Prostate gland (tissue), 2 donors: ENCODE results near the gene RGS4. TPM values are rescaled to one million over a fixed set of nuclear protein-coding genes. Genes with fewer than 3 reads are reported as not detected.

Experiments
- DNase-seq: peaks from one replicate; pipeline ENCODE4 v3.0.0-alpha.2; 2019; ENCODE audit warnings: low spot score
- H3K27ac ChIP-seq, 2 donors: fragments of 200-600 bp; sonication (generic); 2 replicates each; pipeline ENCODE4 v1.5.1; 2017 to 2019
- H3K27me3 ChIP-seq: fragments of 200-600 bp; sonication (generic); replicated peaks from 2 replicates; pipeline ENCODE4 v1.5.1; 2019; ENCODE audit not compliant: insufficient read depth
- H3K36me3 ChIP-seq, 2 donors: fragments of 200-600 bp; sonication (generic); 1 replicate in 1 of 2; 2 replicates in 1 of 2; pipeline versions ENCODE4 v1.5.1 to v1.8.1; 2017 to 2019
- H3K4me1 ChIP-seq: fragments of 200-600 bp; sonication (generic); replicated peaks from 2 replicates; pipeline ENCODE4 v1.5.1; 2019
- H3K4me3 ChIP-seq, 2 donors: fragments of 200-600 bp; sonication (generic); 2 replicates each; pipeline ENCODE4 v1.5.1; 2017 to 2019
- H3K9me3 ChIP-seq: fragments of 200-600 bp; sonication (generic); 2 replicates; pipeline ENCODE4 v1.5.1; 2017
- POLR2A ChIP-seq: fragments of 450-650 bp; IDR thresholded peaks from one replicate; pipeline ENCODE4 v1.6.1; 2016; ENCODE audit warnings: antibody characterized with exemption, mild to moderate bottlenecking
- POLR2AphosphoS5 ChIP-seq: sonication (generic); formaldehyde crosslinking; IDR thresholded peaks from one replicate; pipeline ENCODE4 v1.6.1; 2017; ENCODE audit warnings: antibody characterized with exemption
- WGBS: methylation state at CpG from one replicate; pipeline ENCODE4 v1.1.5; 2018; 5-methylcytosine and 5-hydroxymethylcytosine counted together
- intact Hi-C: fragments of 100-400 bp; cut with DNase I; formaldehyde crosslinking; loops from one replicate; pipeline ENCODE4 v1.14.2; 2022
- total RNA-seq, 2 donors: library from RNA; depleted of rRNA; stranded (reverse); fragments of >200 nt; gene quantifications; one replicate each; pipeline ENCODE4 v1.1.0, GENCODE V29; 2016
- TF ChIP-seq, protein P1 (sequence below), 4 experiments: fragments of 200-600 bp in 2 of 4; fragments of 450-650 bp in 2 of 4; sonication (generic) in 2 of 4; IDR thresholded peaks; 1 replicate in 3 of 4; 2 replicates in 1 of 4; pipeline ENCODE4 v1.5.1; 2016 to 2019; ENCODE audit warnings: antibody characterized with exemption in 4 of 4, mild to moderate bottlenecking in 2 of 4, moderate library complexity in 2 of 4

The RGS4 gene
- total RNA-seq, 2 donors from 2014 or later, result 3.0 to 11.1 TPM

DNA sequence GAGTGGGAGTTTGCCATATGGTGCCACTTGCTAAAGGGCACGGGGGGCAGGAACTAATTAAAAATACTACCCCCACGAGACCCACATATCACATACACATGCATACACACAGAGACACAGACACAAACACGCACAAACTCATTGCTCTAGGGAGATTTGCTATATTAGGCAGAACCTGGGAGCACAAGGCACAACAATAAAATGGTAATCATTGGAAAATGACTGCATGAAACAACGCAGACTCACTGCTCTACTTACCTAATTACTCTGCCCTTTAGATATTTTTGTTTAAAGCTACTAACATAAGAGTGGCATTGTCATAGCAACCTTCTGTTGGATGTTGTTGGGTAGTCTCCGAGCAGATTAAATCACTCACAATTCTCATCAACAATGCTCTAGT lies 20.3 kb upstream of the RGS4 start:
- no peaks in the 10 kb centered on the region for H3K4me1 ChIP-seq
- H3K36me3 ChIP-seq, result no peaks in the 10 kb centered on the region
- intact Hi-C loops, result no loop called here
- 71% methylated on average over 5 of the region's 5 CpGs for WGBS
- H3K4me3 ChIP-seq, result no peak overlapping the region
- TF ChIP-seq POLR2A, result no peak
- TF ChIP-seq, protein P1, sequence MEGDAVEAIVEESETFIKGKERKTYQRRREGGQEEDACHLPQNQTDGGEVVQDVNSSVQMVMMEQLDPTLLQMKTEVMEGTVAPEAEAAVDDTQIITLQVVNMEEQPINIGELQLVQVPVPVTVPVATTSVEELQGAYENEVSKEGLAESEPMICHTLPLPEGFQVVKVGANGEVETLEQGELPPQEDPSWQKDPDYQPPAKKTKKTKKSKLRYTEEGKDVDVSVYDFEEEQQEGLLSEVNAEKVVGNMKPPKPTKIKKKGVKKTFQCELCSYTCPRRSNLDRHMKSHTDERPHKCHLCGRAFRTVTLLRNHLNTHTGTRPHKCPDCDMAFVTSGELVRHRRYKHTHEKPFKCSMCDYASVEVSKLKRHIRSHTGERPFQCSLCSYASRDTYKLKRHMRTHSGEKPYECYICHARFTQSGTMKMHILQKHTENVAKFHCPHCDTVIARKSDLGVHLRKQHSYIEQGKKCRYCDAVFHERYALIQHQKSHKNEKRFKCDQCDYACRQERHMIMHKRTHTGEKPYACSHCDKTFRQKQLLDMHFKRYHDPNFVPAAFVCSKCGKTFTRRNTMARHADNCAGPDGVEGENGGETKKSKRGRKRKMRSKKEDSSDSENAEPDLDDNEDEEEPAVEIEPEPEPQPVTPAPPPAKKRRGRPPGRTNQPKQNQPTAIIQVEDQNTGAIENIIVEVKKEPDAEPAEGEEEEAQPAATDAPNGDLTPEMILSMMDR (IDR thresholded peaks at IDR 0.05), result no peak
- TF ChIP-seq POLR2AphosphoS5, result no peak
- H3K27ac ChIP-seq, result no peak overlapping the region
- no peaks in the 10 kb centered on the region for H3K27me3 ChIP-seq
- no peaks in the 10 kb centered on the region for H3K9me3 ChIP-seq
- no peak for DNase-seq

DNA sequence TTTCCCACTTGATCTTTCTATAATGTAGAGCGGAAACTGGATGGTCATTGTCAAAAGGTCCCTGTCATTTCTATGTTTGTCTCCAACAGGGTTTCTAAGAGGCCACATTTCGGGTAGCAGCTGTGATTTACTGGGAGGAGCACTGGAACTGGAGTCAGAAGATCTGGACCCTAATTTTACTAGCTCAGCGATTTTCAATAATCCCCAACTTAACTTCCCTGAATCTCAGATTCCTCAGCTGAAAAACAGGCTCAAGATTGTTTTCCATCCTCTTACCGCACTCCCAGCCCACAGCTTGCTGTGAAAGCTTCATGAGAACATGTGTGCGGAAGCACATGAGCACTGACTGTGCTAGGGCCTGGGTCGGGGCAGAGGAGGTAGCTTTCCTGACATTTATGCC lies 19.9 kb upstream of the RGS4 start:
- TF ChIP-seq POLR2A, result no peak
- TF ChIP-seq, protein P1 (IDR thresholded peaks at IDR 0.05), result no peak
- no peak for TF ChIP-seq POLR2AphosphoS5
- Histone ChIP-seq H3K4me3 (no peak overlapping the region), H3K9me3 (no peaks in the 10 kb centered on the region), H3K27me3 (no peaks in the 10 kb centered on the region), H3K36me3 (no peaks in the 10 kb centered on the region), H3K27ac (no peak overlapping the region), H3K4me1 (no peaks in the 10 kb centered on the region)
- 96% methylated on average over 6 of the region's 6 CpGs for WGBS
- DNase-seq, result no peak
- intact Hi-C loops, result no loop called here

DNA sequence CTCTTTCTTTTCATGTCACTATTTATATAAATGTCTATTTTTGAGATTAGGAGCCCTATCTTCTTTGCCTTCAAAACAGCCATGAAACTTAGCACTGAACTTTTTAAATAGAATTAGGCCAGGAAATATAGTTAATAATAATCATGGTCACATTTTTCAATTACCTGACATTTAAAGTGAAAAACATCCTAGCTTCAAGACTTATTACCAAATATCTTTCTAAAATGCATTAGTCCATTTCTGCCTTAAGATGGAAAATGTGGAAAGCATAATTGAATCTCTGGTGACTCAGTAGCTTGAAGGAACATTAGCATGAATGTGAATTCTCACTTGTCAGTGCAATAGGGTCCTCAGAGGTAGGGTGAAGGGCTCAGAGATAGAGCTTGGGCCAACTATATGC lies 18.7 kb upstream of the RGS4 start:
- H3K4me3 ChIP-seq, result no peak overlapping the region
- no peaks in the 10 kb centered on the region for H3K27me3 ChIP-seq
- TF ChIP-seq POLR2A (no peak), POLR2AphosphoS5 (no peak)
- TF ChIP-seq, protein P1 (IDR thresholded peaks at IDR 0.05), result no peak
- intact Hi-C loops, result no loop called here
- H3K4me1 ChIP-seq, result no peaks in the 10 kb centered on the region
- DNase-seq, result no peak
- H3K9me3 ChIP-seq, result no peaks in the 10 kb centered on the region
- no peak overlapping the region for H3K27ac ChIP-seq
- no peaks in the 10 kb centered on the region for H3K36me3 ChIP-seq

DNA sequence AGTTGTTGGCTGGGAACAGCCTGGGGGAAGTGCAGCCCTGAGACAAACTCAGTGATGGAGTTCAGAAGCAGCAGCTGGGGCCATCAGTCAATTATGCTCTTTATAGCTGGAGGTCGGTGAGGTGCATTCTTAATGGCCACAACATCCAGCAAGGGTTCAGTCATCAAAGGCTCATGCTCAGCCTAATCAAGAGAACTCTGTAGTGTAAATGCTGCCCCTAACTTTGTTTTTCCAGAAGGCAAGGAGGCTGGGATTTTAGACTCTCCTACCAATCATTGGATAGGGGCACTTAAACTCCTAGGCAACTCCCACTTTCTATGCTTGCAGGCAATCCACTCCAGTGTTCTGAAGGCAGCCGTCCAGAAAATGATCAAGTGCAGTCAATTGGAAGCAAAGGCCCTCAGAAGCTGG lies 15.0 kb upstream of the RGS4 start:
- H3K27ac ChIP-seq, result no peak overlapping the region
- WGBS, result 57% methylated on average over 2 of the region's 2 CpGs
- DNase-seq, result no peak

DNA sequence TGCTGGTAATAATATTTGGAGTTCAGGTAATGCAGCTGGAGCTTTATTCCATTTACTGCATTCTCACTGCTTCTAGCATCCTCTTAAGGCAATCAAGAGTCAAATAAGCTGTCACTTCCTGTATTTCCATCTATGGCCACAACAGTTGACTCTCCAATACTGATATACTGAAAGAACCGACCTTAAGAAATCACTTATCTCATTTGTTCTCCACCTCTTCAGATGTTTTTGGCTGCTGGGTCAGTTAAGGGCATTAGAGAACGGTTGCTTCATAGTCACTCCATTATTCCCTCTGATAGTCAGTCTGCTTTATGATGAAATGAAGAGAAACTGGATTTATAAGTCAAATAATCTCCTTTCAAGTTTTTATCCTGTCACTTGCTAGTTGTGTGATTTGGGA lies 14.2 kb upstream of the RGS4 start:
- H3K27me3 ChIP-seq, result no peaks in the 10 kb centered on the region
- intact Hi-C loops, result no loop called here
- H3K27ac ChIP-seq, result no peak overlapping the region
- no peaks in the 10 kb centered on the region for H3K36me3 ChIP-seq
- H3K4me3 ChIP-seq, result no peak overlapping the region
- no peak for DNase-seq
- TF ChIP-seq, protein P1 (IDR thresholded peaks at IDR 0.05), result no peak
- no peak for TF ChIP-seq POLR2A
- TF ChIP-seq POLR2AphosphoS5, result no peak
- H3K4me1 ChIP-seq, result no peaks in the 10 kb centered on the region
- no peaks in the 10 kb centered on the region for H3K9me3 ChIP-seq
- WGBS, result 37% methylated on average over 2 of the region's 2 CpGs

More for the DNA sequence above, 15.0 kb upstream of the RGS4 start:
- intact Hi-C loops, result no loop called here
- Histone ChIP-seq H3K27me3 (no peaks in the 10 kb centered on the region), H3K4me3 (no peak overlapping the region), H3K36me3 (no peaks in the 10 kb centered on the region), H3K9me3 (no peaks in the 10 kb centered on the region), H3K4me1 (no peaks in the 10 kb centered on the region)
- no peak for TF ChIP-seq POLR2A
